ENCODE data around the gene SFXN2.

SFXN2 gene

GRCh38 chr10:102764470-102765161, 50.2 kb downstream of the SFXN2 start:
- no peak for DNase-seq (ENCODE audit: low spot score)
- peak overlapping the region; percentile 90 for H3K27ac ChIP-seq
- POLR2A ChIA-PET (ENCODE audit: low non-redundant PET) = interaction anchor here (0.6 to 0.7 kb wide), 2 partner anchors 13 to 63 kb away, joined by 3 to 4 read pairs; no protein-coding TSS in a partner anchor
- TF ChIP-seq CTCF (conservative IDR thresholded peaks at IDR 0.05; ENCODE audit: low read depth) = no peak
- CTCF ChIA-PET = interaction anchor here (0.7 to 1.2 kb wide), 3 partner anchors 10 to 13 kb away, joined by 3 to 6 read pairs (median 5); no protein-coding TSS in a partner anchor

GRCh38 chr10:102765336-102765735, 50.9 kb downstream of the SFXN2 start:
- CTCF ChIA-PET = interaction anchor here (0.7 to 1.2 kb wide), 2 partner anchors 12 kb away, joined by 3 to 5 read pairs; no protein-coding TSS in a partner anchor
- peak overlapping the region; percentile 90 for H3K27ac ChIP-seq
- no peak for TF ChIP-seq CTCF (conservative IDR thresholded peaks at IDR 0.05; ENCODE audit: low read depth)
- POLR2A ChIA-PET (ENCODE audit: low non-redundant PET) = interaction anchor here (0.7 kb wide), 1 partner anchor 62 kb away, joined by 3 read pairs; no protein-coding TSS in a partner anchor
- no peak for DNase-seq (ENCODE audit: low spot score)

- CTCF ChIA-PET = interaction anchor here (0.6 kb wide), 1 partner anchor 49 kb away, joined by 9 read pairs; no protein-coding TSS in a partner anchor
Observed at GRCh38 chr10:102767428-102768160, 53.2 kb downstream of the SFXN2 start.

GRCh38 chr10:102769375-102770107, 55.1 kb downstream of the SFXN2 start:
- peak overlapping the region; percentile 92 for H3K27ac ChIP-seq
- POLR2A ChIA-PET (ENCODE audit: low non-redundant PET) = no interaction called here
- CTCF ChIA-PET = interaction anchor here (0.7 to 2.5 kb wide), 2 partner anchors 17 to 94 kb away, joined by 3 to 15 read pairs; no protein-coding TSS in a partner anchor
- TF ChIP-seq CTCF (conservative IDR thresholded peaks at IDR 0.05; ENCODE audit: low read depth) = no peak
- DNase-seq (ENCODE audit: low spot score) = peak; percentile 72

More at GRCh38 chr10:102767428-102768160, 53.2 kb downstream of the SFXN2 start:
- H3K27ac ChIP-seq = peak overlapping the region; percentile 83
- POLR2A ChIA-PET (ENCODE audit: low non-redundant PET) = no interaction called here
- DNase-seq (ENCODE audit: low spot score) = no peak
- TF ChIP-seq CTCF (conservative IDR thresholded peaks at IDR 0.05; ENCODE audit: low read depth) = no peak

- POLR2A ChIA-PET (ENCODE audit: low non-redundant PET) = no interaction called here
- CTCF ChIA-PET = interaction anchor here (2.5 kb wide), 1 partner anchor 17 kb away, joined by 15 read pairs; no protein-coding TSS in a partner anchor
- H3K27ac ChIP-seq = peak overlapping the region; percentile 92
- TF ChIP-seq CTCF (conservative IDR thresholded peaks at IDR 0.05; ENCODE audit: low read depth) = no peak
- no peak for DNase-seq (ENCODE audit: low spot score)
Observed at GRCh38 chr10:102770108-102770482, 55.7 kb downstream of the SFXN2 start.

GRCh38 chr10:102770792-102771191, 56.4 kb downstream of the SFXN2 start:
- CTCF ChIA-PET = interaction anchor here (2.5 kb wide), 1 partner anchor 18 kb away, joined by 15 read pairs; no protein-coding TSS in a partner anchor
- no peak for DNase-seq (ENCODE audit: low spot score)
- peak overlapping the region; percentile 92 for H3K27ac ChIP-seq
- POLR2A ChIA-PET (ENCODE audit: low non-redundant PET) = interaction anchor here (0.7 kb wide), 1 partner anchor 313 kb away, joined by 3 read pairs; no protein-coding TSS in a partner anchor
- no peak for TF ChIP-seq CTCF (conservative IDR thresholded peaks at IDR 0.05; ENCODE audit: low read depth)

Measured in RWPE1 (cell line).